SKM-1 treated with dmso at 0.1 percent for 144 hours (cell line): Measurements from ENCODE around the gene TXLNA.

Experiments used
- DNase-seq: peaks from one replicate; lab custom pipeline; 2025; ENCODE audit not compliant: unreplicated experiment; lab: John Stamatoyannopoulos, UW

Gene TXLNA

GRCh38 chr1:32242341-32242851 is 62.9 kb downstream of the TXLNA start:
- DNase-seq: peak; percentile 18

GRCh38 chr1:32246888-32247273 is 67.4 kb downstream of the TXLNA start, which contains the start of gene FAM167B:
Gene FAM167B, plus strand, starts transcription at chr1:32247222. Its CDS starts 200 bp downstream, at chr1:32247422.
- no peak for DNase-seq

GRCh38 chr1:32247452-32247851 is 68.0 kb downstream of the TXLNA start:
- DNase-seq: no peak
